Endodermal cell (in vitro differentiated cells): ENCODE results near the gene TAP1. TPM values are rescaled to one million over a fixed set of nuclear protein-coding genes. Genes with fewer than 3 reads are reported as not detected.

Experiments
- DNase-seq: peaks from one replicate; pipeline ENCODE4 v3.0.0-alpha.2; 2017
- H3K27ac ChIP-seq: 2 replicates; pipeline ENCODE4 v1.5.1; 2013; ENCODE audit warnings: mild to moderate bottlenecking, low read depth, low read length, moderate library complexity
- H3K27me3 ChIP-seq: 2 replicates; pipeline ENCODE4 v1.6.1; 2013; ENCODE audit warnings: mild to moderate bottlenecking, low read length, moderate library complexity; ENCODE audit not compliant: insufficient read depth, control insufficient read depth, poor library complexity, severe bottlenecking
- H3K36me3 ChIP-seq: 2 replicates; pipeline ENCODE4 v1.7.0; 2013; ENCODE audit warnings: mild to moderate bottlenecking, low read length, moderate library complexity; ENCODE audit not compliant: control insufficient read depth, insufficient read depth
- H3K4me1 ChIP-seq: one replicate; pipeline ENCODE4 v1.7.0; 2013; ENCODE audit warnings: low read length; ENCODE audit not compliant: control insufficient read depth, insufficient read depth
- H3K4me3 ChIP-seq: 2 replicates; pipeline ENCODE4 v1.5.1; 2013; ENCODE audit warnings: mild to moderate bottlenecking, low read length, moderate library complexity
- H3K9ac ChIP-seq: 2 replicates; pipeline ENCODE4 v1.6.1; 2013; ENCODE audit warnings: mild to moderate bottlenecking, low read length, moderate library complexity; ENCODE audit not compliant: poor library complexity, severe bottlenecking; ENCODE audit errors: extremely low read depth
- H3K9me3 ChIP-seq: 2 replicates; pipeline ENCODE4 v1.6.1; 2013; ENCODE audit warnings: mild to moderate bottlenecking, low read length, moderate library complexity; ENCODE audit not compliant: control insufficient read depth
- H3K27ac Mint-ChIP-seq: 2 replicates; pipeline ENCODE4 v1.8.0; 2020; ENCODE audit warnings: mixed read lengths
- H3K27me3 Mint-ChIP-seq: 2 replicates; pipeline ENCODE4 v1.8.0; 2021; ENCODE audit warnings: mild to moderate bottlenecking, mixed read lengths; ENCODE audit not compliant: insufficient read depth
- H3K36me3 Mint-ChIP-seq: 2 replicates; pipeline ENCODE4 v1.8.0; 2020; ENCODE audit warnings: low read depth, mixed read lengths
- H3K4me1 Mint-ChIP-seq: 2 replicates; pipeline ENCODE4 v1.8.0; 2020; ENCODE audit warnings: mixed read lengths
- H3K4me3 Mint-ChIP-seq: 2 replicates; pipeline ENCODE4 v1.8.0; 2020; ENCODE audit warnings: mild to moderate bottlenecking, moderate library complexity, mixed read lengths
- H3K9me3 Mint-ChIP-seq: 2 replicates; pipeline ENCODE4 v1.8.0; 2020; ENCODE audit warnings: mild to moderate bottlenecking, mixed read lengths
- CTCF ChIP-seq: fragments of 200-600 bp; sonication (generic); conservative IDR thresholded peaks from 2 replicates; pipeline ENCODE4 v1.5.0; 2021; ENCODE audit warnings: antibody characterized with exemption, mild to moderate bottlenecking
- WGBS, 2 experiments: methylation state at CpG; one replicate each; pipeline versions ENCODE4 v1.1.5 to v1.1.7; 2013; ENCODE audit warnings: missing lambda C conversion rate in 2 of 2, mixed read lengths in 1 of 2; ENCODE audit not compliant: insufficient coverage in 1 of 2, insufficient read length in 1 of 2; 5-methylcytosine and 5-hydroxymethylcytosine counted together
- total RNA-seq, 2 donors: library from RNA; stranded (reverse); fragmentation: NEBNext Ultra II Directional in 1 of 2; extraction: Animal tissue kit (Norgen Biotek cat#: 25700) in 1 of 2; gene quantifications; 2 replicates in 1 of 2; 3 replicates in 1 of 2; pipeline ENCODE4 v1.2.1, GENCODE V29; 2021

Gene TAP1
- total RNA-seq, 2 donors from 2014 or later = 2.0 to 2.6 TPM

GRCh38 chr6:32840604-32841246 lies 12.8 kb downstream of the TAP1 start:
- Histone ChIP-seq H3K4me1 (peaks cover 4% of the 10 kb centered on the region), H3K4me3 (no peak overlapping the region), H3K27ac (no peak overlapping the region), H3K36me3 (no peaks in the 10 kb centered on the region), H3K9me3 (no peaks in the 10 kb centered on the region), H3K27me3 (peaks cover 93% of the 10 kb centered on the region), H3K9ac (no peak overlapping the region)
- H3K9me3 Mint-ChIP-seq = no peaks in the 10 kb centered on the region
- no peak for DNase-seq
- no peaks in the 10 kb centered on the region for H3K36me3 Mint-ChIP-seq
- WGBS, 2 experiments = 91 to 96% methylated on average over 6 to 9 of the region's 9 CpGs
- H3K4me1 Mint-ChIP-seq = peaks cover 9% of the 10 kb centered on the region
- H3K4me3 Mint-ChIP-seq = no peak overlapping the region
- peaks cover 80% of the 10 kb centered on the region for H3K27me3 Mint-ChIP-seq
- TF ChIP-seq CTCF = no peak
- H3K27ac Mint-ChIP-seq = no peak overlapping the region

- Mint-ChIP-seq H3K4me3 (no peak overlapping the region), H3K4me1 (peaks cover 6% of the 10 kb centered on the region), H3K27me3 (peaks cover 70% of the 10 kb centered on the region), H3K36me3 (no peaks in the 10 kb centered on the region), H3K9me3 (no peaks in the 10 kb centered on the region), H3K27ac (no peak overlapping the region)
- H3K27me3 ChIP-seq = peaks cover 92% of the 10 kb centered on the region
- H3K36me3 ChIP-seq = no peaks in the 10 kb centered on the region
- H3K27ac ChIP-seq = no peak overlapping the region
- no peak for TF ChIP-seq CTCF
- H3K9me3 ChIP-seq = no peaks in the 10 kb centered on the region
- DNase-seq = no peak
- WGBS, 2 experiments = 93 to 94% methylated on average over 15 of the region's 15 CpGs
- peaks cover 4% of the 10 kb centered on the region for H3K4me1 ChIP-seq
- H3K4me3 ChIP-seq = no peak overlapping the region
- H3K9ac ChIP-seq = no peak overlapping the region
These were observed 14.1 kb downstream of the TAP1 start for GRCh38 chr6:32839356-32839755.

GRCh38 chr6:32838114-32838958 lies 15.2 kb downstream of the TAP1 start, which contains the start of gene TAP2:
Gene TAP2, minus strand, starts transcription at chr6:32838739. Its CDS starts 506 bp downstream, at chr6:32838233.
- Histone ChIP-seq H3K36me3 (no peaks in the 10 kb centered on the region), H3K9me3 (no peaks in the 10 kb centered on the region), H3K27ac (no peak within 1 kb of the TSS), H3K27me3 (peaks cover 82% of the 10 kb centered on the region), H3K4me3 (peak within 1 kb of the TSS; percentile 84), H3K4me1 (no peaks in the 10 kb centered on the region), H3K9ac (peak within 1 kb of the TSS; percentile 30)
- peak; percentile 97 for TF ChIP-seq CTCF
- H3K4me1 Mint-ChIP-seq = peaks cover 4% of the 10 kb centered on the region
- peak within 1 kb of the TSS; percentile 69 for H3K4me3 Mint-ChIP-seq
- H3K9me3 Mint-ChIP-seq = no peaks in the 10 kb centered on the region
- peak; percentile 98 for DNase-seq
- peaks cover 60% of the 10 kb centered on the region for H3K27me3 Mint-ChIP-seq
- no peak within 1 kb of the TSS for H3K27ac Mint-ChIP-seq
- H3K36me3 Mint-ChIP-seq = no peaks in the 10 kb centered on the region
- WGBS, 2 experiments = 0 to 2% methylated on average over 12 to 53 of the region's 57 CpGs
